Measurements from ENCODE around the gene PRM1. TPM values are rescaled to one million over a fixed set of nuclear protein-coding genes. Genes with fewer than 3 reads are reported as not detected.

PRM1 gene
- total RNA-seq, 5 donors from 2014 or later (not counting 1 experiment from before 2014, with no cell fraction given): not detected

DNA sequence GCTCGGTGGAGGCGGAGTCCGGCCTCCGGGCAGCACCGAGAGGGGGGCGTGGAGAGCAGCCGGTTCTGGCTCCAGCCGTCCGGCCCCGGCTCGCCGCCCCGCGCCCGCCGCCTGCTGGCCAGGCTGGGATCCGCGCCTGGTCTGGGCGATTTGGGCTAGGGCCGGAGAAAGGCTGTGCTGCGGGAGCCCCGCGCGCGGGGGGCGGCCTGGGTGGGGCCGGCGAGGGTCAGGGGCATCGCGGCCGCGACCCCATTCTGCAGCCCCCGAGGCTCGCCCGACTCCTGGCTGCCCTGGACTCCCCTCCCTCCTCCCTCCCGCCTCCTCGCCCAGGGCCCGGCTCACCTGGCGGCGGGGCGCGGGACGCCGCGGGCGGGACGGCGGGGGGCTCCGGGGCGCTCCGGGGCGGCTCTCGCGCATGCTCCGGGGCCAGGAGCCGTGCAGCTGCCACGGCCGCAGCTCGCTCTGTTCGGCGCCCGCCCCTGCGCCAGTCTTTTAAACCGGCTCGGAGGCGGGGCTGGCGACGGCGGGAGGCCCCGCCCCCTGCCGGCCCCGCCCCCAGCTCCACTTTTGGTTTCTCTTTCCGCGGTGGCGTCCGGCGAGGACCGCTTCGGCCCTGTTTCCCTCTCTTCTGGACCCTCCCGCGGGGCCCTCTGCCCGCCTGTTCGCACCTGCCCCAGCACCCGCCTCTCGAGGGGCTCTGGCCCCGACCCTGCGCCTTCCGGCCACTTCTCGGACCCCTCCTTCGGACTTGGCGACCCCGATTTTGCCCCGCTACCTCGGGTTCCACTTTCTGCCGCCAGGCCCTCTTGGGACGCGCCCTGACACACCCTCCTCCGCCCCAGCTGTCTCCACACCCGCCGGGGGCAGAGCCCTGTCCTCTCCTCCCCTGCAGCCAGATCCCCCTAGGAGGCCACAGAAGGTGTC lies 25.1 kb downstream of the PRM1 start, which contains the start of gene SOCS1:
Gene SOCS1, minus strand, starts transcription at position 468 of the 924 bp plus-strand sequence. CDS start 726 bp downstream, outside the sequence.
- Histone ChIP-seq H3K4me1 (ENCODE audit: control insufficient read depth in 1 of 2, extremely low read depth in 1 of 2, insufficient read depth in 2 of 2, low read length in 2 of 2) (peaks cover 41 to 66% of the 10 kb centered on the region in 2 experiments), H3K4me3 (ENCODE audit: control insufficient read depth in 1 of 2, extremely low read depth in 1 of 2, low read length in 1 of 2) (peak within 1 kb of the TSS; percentile 83)
- under 1% methylated on average over 95 of the region's 100 CpGs for WGBS (ENCODE audit: insufficient coverage)

DNA sequence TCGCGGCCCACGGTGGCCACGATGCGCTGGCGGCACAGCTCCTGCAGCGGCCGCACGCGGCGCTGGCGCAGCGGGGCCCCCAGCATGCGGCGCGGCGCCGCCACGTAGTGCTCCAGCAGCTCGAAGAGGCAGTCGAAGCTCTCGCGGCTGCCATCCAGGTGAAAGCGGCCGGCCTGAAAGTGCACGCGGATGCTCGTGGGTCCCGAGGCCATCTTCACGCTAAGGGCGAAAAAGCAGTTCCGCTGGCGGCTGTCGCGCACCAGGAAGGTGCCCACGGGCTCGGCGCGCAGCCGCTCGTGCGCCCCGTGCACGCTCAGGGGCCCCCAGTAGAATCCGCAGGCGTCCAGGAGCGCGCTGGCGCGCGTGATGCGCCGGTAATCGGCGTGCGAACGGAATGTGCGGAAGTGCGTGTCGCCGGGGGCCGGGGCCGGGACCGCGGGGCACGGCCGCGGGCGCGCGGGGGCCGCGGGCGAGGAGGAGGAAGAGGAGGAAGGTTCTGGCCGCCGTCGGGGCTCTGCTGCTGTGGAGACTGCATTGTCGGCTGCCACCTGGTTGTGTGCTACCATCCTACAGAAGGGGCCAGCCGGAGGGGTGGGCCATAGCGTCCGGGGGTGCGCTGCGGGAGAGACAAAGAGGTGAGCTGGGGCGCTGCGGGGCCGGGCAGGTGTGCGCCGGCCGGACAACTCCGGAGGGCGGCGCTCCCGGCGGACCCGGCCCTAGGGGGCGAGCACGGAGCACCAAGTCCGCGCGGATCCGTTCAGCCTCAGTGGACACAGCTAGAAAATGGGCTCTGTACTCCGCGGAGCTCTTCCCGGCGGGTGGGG lies 26.0 kb downstream of the PRM1 start:
- ChIA-PET POLR2A (interaction anchor here (0.6 to 1.9 kb wide), 15 partner anchors 22 to 542 kb away, joined by 3 to 19 read pairs (median 4); no protein-coding TSS in a partner anchor), CTCF (interaction anchor here (0.6 to 3.1 kb wide), 15 partner anchors 8 to 313 kb away, joined by 3 to 30 read pairs (median 4); partner anchors contain the start of gene DEXI (in 1 of the 2))
- no peaks in the 10 kb centered on the region for H3K9me3 ChIP-seq
- Mint-ChIP-seq H3K9me3 (no peaks in the 10 kb centered on the region), H3K4me3 (peak overlapping the region; percentile 81 to 92 (median 83)), H3K4me1 (peaks cover 61 to 70% (median 64%) of the 10 kb centered on the region in 3 donors), H3K27me3 (no peaks in the 10 kb centered on the region), H3K27ac (peak overlapping the region; percentile 80 to 81), H3K36me3 (peaks cover 19% of the 10 kb centered on the region)
- H3K4me1 ChIP-seq (ENCODE audit: control insufficient read depth in 1 of 2, extremely low read depth in 1 of 2, insufficient read depth in 2 of 2, low read length in 2 of 2): peaks cover 41 to 66% of the 10 kb centered on the region in 2 experiments
- peak; percentile 56 to 86 (median 77) for DNase-seq
- peak overlapping the region; percentile 48 for H3K27ac ChIP-seq (ENCODE audit: low read length)
- ATAC-seq (replicated peaks in 1 of 4): peak; percentile 32 to 39 (median 38)
- H3K36me3 ChIP-seq (ENCODE audit: control insufficient read depth in 2 of 2, extremely low read depth in 1 of 2, insufficient read depth in 1 of 2, low read length in 1 of 2): no peaks in the 10 kb centered on the region
- H3K4me3 ChIP-seq (ENCODE audit: control insufficient read depth in 1 of 2, extremely low read depth in 1 of 2, low read length in 1 of 2): peak overlapping the region; percentile 62 to 64
- H3K27me3 ChIP-seq (replicated peaks in 1 of 2; ENCODE audit: control insufficient read depth in 2 of 2, extremely low read depth in 1 of 2, insufficient read depth in 2 of 2, low read length in 1 of 2): no peaks in the 10 kb centered on the region
- under 1% methylated on average over 105 of the region's 105 CpGs for WGBS (ENCODE audit: insufficient coverage)

More for the DNA sequence above, 25.1 kb downstream of the PRM1 start, which contains the start of gene SOCS1:
- H3K4me1 Mint-ChIP-seq: peaks cover 52 to 65% (median 58%) of the 10 kb centered on the region in 3 donors
- ATAC-seq (replicated peaks in 1 of 4) (peak; percentile 62 to 72 (median 70)), DNase-seq (peak; percentile 73 to 94 (median 83))
- POLR2A ChIA-PET: interaction anchor here (0.5 to 1.9 kb wide), 33 partner anchors 9 to 825 kb away, joined by 3 to 19 read pairs (median 4); partner anchors contain the start of gene DEXI (in 1 of the 2)
- H3K9me3 Mint-ChIP-seq: no peaks in the 10 kb centered on the region
- Histone ChIP-seq H3K27ac (ENCODE audit: low read length) (peak within 1 kb of the TSS; percentile 89), H3K9me3 (no peaks in the 10 kb centered on the region), H3K27me3 (replicated peaks in 1 of 2; ENCODE audit: control insufficient read depth in 2 of 2, extremely low read depth in 1 of 2, insufficient read depth in 2 of 2, low read length in 1 of 2) (no peaks in the 10 kb centered on the region), H3K36me3 (ENCODE audit: control insufficient read depth in 2 of 2, extremely low read depth in 1 of 2, insufficient read depth in 1 of 2, low read length in 1 of 2) (no peaks in the 10 kb centered on the region)
- CTCF ChIA-PET: interaction anchor here (0.6 to 3.1 kb wide), 20 partner anchors 23 to 660 kb away, joined by 3 to 30 read pairs (median 4); partner anchors contain the start of genes DEXI (in 1 of the 2) and GSPT1 (in 1 of the 2)
- peak within 1 kb of the TSS; percentile 93 to 99 for H3K27ac Mint-ChIP-seq
- peaks cover 15% of the 10 kb centered on the region for H3K36me3 Mint-ChIP-seq
- H3K27me3 Mint-ChIP-seq: no peaks in the 10 kb centered on the region
- peak within 1 kb of the TSS; percentile 92 to 96 (median 95) for H3K4me3 Mint-ChIP-seq

DNA sequence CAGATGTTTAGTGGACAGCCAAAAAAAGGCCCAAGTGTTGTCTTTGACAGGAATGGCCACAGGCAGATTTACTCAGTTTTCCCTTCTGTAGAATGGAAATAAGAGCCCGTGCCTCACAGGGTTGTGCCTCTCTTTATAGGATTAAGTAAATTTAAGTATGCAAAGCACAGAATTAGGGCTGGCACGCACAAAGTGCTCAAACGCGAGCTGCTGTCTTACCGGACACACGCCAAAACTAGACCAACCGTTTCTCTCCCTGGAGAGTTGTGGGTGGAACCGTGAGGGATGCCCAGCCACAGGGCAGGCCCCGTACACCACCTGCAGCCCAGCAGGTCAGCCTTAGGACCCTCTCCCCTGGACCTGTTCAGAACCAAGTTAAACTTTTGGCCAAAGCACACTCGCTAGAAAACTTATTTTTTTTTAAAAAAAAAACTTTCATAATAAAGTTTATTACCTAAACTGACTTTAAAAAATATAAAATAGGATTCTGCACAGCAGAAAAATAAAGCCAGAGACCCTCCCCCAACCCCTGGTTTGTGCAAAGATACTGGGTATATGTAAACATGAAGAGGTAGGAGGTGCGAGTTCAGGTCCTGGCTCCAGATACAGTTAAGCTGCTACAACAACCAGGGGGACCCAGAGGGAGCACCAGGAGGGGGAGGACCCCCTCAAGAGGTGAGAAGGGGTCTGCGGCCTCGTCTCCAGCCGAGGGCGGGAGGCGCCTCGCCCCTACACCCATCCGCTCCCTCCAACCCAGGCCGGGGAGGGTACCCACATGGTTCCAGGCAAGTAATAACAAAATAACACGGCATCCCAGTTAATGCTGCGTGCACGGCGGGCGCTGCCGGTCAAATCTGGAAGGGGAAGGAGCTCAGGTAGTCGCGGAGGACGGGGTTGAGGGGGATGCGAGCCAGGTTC lies 26.9 kb downstream of the PRM1 start:
- peaks cover 19% of the 10 kb centered on the region for H3K36me3 Mint-ChIP-seq
- POLR2A ChIA-PET: interaction anchor here (0.7 to 0.8 kb wide), 4 partner anchors 21 to 543 kb away, joined by 3 to 4 read pairs (median 3); no protein-coding TSS in a partner anchor
- CTCF ChIA-PET: interaction anchor here (0.6 to 3.1 kb wide), 10 partner anchors 9 to 312 kb away, joined by 3 to 30 read pairs (median 4); partner anchors contain the start of gene DEXI (in 1 of the 2)
- DNase-seq (peak in 3 of 35 experiments; percentile 18 to 33 (median 30)), ATAC-seq (replicated peaks in 1 of 4) (peak in 1 of 4 experiments; percentile 0)
- Histone ChIP-seq H3K27me3 (replicated peaks in 1 of 2; ENCODE audit: control insufficient read depth in 2 of 2, extremely low read depth in 1 of 2, insufficient read depth in 2 of 2, low read length in 1 of 2) (no peaks in the 10 kb centered on the region), H3K4me3 (ENCODE audit: control insufficient read depth in 1 of 2, extremely low read depth in 1 of 2, low read length in 1 of 2) (peak overlapping the region; percentile 62 to 64), H3K36me3 (ENCODE audit: control insufficient read depth in 2 of 2, extremely low read depth in 1 of 2, insufficient read depth in 1 of 2, low read length in 1 of 2) (no peaks in the 10 kb centered on the region), H3K4me1 (ENCODE audit: control insufficient read depth in 1 of 2, extremely low read depth in 1 of 2, insufficient read depth in 2 of 2, low read length in 2 of 2) (peaks cover 41 to 64% of the 10 kb centered on the region in 2 experiments), H3K9me3 (no peaks in the 10 kb centered on the region), H3K27ac (ENCODE audit: low read length) (peak overlapping the region; percentile 24)
- WGBS (ENCODE audit: insufficient coverage): 7% methylated on average over 16 of the region's 29 CpGs
- no peaks in the 10 kb centered on the region for H3K9me3 Mint-ChIP-seq
- H3K4me1 Mint-ChIP-seq: peaks cover 57 to 63% (median 59%) of the 10 kb centered on the region in 3 donors
- H3K27me3 Mint-ChIP-seq: no peaks in the 10 kb centered on the region
- peak overlapping the region; percentile 92 for H3K27ac Mint-ChIP-seq
- peak overlapping the region; percentile 81 to 92 (median 87) for H3K4me3 Mint-ChIP-seq

DNA sequence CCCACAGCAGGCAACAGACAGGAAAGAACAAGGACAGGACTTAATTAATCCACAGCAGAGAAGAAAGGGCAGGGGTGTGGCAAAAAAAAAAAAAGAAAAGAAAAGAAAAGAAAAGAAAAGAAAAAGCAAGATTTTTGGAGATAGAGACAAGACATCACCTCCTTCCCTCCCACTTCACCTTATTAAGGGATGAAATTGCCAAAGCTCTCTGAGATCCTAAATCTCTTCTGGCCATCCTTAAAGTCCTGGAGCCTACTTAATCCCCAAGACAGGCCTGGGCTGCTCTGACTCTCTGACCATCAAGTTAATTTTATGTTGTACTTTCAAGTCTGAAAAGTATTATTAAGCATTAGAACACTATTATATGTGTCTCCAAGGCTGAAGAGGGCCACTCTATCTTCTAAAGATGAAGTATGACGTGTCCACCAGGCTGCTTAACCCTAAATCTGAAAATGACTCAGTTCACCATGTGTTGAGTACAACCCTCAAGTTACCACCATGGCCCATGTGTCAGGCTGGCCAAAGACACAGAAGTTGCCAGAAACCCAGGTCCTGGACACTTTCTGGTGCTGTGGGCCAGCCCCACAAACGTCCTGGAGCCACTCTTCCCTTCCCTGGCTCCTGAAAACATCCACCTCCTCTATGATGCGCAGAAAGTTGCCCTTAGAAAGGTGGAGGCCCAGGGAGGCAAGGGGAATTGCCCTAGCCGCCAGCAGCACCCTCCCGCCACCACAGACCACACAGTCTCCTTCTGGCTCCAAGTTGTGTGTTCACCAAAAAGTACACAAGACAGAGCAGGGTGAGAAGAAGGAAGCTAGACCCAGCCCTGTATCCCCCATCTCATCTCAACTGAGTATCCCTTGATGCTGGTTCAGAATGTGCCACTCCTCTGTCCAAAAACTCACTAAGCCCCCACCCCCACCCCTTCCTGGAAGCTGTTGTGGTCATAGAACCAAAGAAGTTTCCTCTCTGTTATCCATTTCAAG lies 27.8 kb downstream of the PRM1 start:
- ChIA-PET CTCF (interaction anchor here in 1 of 2 donors (0.6 to 3.1 kb wide), 4 partner anchors 20 to 45 kb away, joined by 4 to 30 read pairs (median 7); no protein-coding TSS in a partner anchor), POLR2A (no interaction called here)
- no peak for ATAC-seq (replicated peaks in 1 of 4)
- H3K9me3 ChIP-seq: no peaks in the 10 kb centered on the region
- Mint-ChIP-seq H3K27me3 (no peaks in the 10 kb centered on the region), H3K4me1 (peaks cover 49 to 58% (median 53%) of the 10 kb centered on the region in 3 donors), H3K9me3 (no peaks in the 10 kb centered on the region), H3K36me3 (peaks cover 19% of the 10 kb centered on the region), H3K27ac (peak overlapping the region; percentile 92), H3K4me3 (peak overlapping the region; percentile 81 to 92 (median 87))
- peak overlapping the region; percentile 62 to 64 for H3K4me3 ChIP-seq (ENCODE audit: control insufficient read depth in 1 of 2, extremely low read depth in 1 of 2, low read length in 1 of 2)
- no peaks in the 10 kb centered on the region for H3K36me3 ChIP-seq (ENCODE audit: control insufficient read depth in 2 of 2, extremely low read depth in 1 of 2, insufficient read depth in 1 of 2, low read length in 1 of 2)
- H3K27me3 ChIP-seq (replicated peaks in 1 of 2; ENCODE audit: control insufficient read depth in 2 of 2, extremely low read depth in 1 of 2, insufficient read depth in 2 of 2, low read length in 1 of 2): no peaks in the 10 kb centered on the region
- H3K27ac ChIP-seq (ENCODE audit: low read length): no peak overlapping the region
- peaks cover 37 to 54% of the 10 kb centered on the region in 2 experiments for H3K4me1 ChIP-seq (ENCODE audit: control insufficient read depth in 1 of 2, extremely low read depth in 1 of 2, insufficient read depth in 2 of 2, low read length in 2 of 2)
- WGBS (ENCODE audit: insufficient coverage): 60% methylated on average over 1 of the region's 5 CpGs
- DNase-seq: peak in 31 of 35 experiments; percentile 24 to 71 (median 44)
